NCI-H2196 (cell line): Measurements from ENCODE around the gene ZNF624.
"Not testable (repeated sequence)": the region's sequence is repeated elsewhere in the genome, so short reads cannot be mapped to it uniquely, and the experiment has no call there.

Experiments
- DNase-seq: peaks from one replicate; lab custom pipeline; 2025; ENCODE audit not compliant: unreplicated experiment; lab: John Stamatoyannopoulos, UW

The ZNF624 gene

DNA sequence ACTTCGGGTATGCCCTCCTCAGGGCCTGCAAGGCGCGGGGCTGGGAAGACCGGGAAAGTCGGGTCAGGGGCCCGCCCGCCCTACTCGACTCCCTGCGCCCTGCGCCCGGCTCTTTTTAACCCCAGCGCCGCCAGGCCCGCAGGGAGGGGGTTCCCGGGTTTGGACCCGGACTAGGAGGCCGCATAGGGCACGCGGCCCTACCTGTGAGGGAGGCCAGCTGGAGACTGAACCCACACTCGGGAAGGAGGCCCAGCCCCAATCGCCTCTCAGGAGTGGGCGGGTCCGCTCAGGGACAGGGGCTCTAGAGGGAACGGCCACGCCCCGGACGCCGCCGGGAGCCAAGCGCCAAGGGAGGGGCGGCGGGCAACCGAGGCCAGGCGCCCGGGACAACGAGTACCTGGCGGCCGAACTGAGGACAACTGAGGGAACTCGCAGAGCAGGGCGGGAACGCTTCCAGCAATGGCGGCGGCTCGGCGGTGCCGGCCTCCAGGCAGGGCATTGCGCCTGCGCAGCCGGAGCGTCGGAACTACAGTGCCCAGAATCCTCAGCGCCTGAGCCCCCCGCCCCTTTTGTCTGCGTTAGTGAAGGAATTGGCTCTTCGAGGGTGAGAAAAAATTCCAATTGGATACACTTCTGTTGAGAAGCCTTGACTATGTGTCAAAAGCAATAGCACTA is at the start of gene ZNF624:
Gene ZNF624 (minus strand): TSS at position 484 of the 675 bp plus-strand sequence.
- DNase-seq, result peak; percentile 89

DNA sequence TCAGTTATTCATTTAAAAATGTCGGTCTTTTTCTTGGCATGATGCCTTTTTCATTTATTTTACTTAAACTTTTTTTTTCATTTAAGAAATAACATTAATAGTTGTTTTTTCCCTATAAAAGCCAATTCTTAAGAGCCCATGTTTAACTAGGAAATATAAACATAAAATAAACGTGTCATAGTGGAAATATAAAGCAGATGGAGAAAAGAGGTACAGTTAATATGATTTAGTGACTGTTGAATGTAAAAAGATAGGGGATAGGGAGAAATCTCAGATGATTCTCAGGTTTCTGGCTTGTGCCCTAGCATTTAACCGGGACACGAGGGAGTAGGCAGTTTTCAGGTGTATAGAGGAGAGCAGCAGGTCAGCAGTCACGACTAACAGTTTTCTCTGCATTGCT is 44.0 kb upstream of the ZNF624 start:
- not testable (repeated sequence) for DNase-seq

DNA sequence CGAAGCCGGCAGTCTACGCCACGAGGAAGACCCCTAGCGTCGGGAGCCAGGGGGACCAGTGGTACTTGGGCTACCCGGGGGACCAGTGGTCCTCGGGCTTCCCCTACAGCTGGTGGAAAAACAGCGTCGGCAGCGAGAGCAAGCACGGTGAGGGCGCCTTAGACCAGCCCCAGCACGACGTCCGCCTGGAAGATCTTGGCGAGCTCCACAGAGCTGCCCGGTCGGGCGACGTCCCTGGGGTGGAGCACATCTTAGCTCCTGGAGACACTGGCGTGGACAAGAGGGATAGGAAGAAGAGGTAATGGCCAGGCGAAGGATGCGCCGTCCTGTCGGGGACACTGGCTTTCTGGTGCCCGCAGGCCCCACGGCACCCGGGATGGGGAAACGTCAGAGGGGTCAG is 36.8 kb upstream of the ZNF624 start:
- not testable (repeated sequence) for DNase-seq

DNA sequence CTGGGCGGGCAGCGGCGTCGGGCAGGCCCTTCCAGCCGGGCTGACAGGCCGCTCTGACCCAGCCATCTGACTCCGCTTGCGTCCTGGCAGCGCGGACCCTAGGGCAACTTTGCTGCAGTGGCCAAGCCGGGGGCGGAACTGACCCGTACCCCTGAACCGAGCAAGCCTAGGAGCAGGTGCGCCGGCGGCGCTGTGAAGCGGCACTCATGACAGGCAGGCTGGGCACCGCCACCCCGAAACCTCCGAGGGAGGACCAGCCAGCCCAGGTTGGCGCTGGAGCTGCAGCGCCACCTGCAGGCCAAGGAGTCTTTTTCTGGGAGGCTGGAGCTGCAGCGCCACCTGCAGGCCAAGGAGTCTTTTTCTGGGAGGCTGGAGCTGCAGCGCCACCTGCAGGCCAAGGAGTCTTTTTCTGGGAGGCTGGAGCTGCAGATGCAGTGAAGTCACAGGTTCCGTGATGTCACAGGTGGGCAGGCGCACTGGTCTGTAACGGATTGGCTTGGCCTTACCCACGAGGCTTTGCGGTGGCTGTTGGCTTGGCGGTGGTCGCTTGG is 36.2 kb upstream of the ZNF624 start, which contains the start of gene CCDC144A:
Gene CCDC144A (plus strand): TSS at position 511 of the 551 bp plus-strand sequence. CDS start 160 bp downstream, outside the sequence.
- DNase-seq, result not testable (repeated sequence)

DNA sequence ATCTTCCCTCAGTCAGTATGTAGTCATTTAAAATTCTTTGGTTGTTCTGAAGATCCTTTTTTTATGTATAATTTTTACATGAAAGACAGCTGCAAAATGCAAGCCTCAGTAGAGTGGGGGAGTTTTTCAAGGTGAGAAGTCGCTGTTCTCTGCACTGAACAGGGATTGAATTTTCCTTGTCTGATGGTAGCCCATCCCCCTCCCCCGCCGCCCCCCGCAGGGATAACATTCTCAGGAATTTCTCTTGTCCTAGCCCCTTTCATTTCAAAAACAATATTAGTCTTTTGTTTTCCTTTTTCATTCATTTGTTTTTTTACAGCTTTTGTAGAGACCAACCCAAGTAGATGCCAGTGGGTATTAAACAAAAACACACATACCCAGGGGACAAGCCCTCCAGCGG is 33.5 kb upstream of the ZNF624 start:
- DNase-seq, result not testable (repeated sequence)

DNA sequence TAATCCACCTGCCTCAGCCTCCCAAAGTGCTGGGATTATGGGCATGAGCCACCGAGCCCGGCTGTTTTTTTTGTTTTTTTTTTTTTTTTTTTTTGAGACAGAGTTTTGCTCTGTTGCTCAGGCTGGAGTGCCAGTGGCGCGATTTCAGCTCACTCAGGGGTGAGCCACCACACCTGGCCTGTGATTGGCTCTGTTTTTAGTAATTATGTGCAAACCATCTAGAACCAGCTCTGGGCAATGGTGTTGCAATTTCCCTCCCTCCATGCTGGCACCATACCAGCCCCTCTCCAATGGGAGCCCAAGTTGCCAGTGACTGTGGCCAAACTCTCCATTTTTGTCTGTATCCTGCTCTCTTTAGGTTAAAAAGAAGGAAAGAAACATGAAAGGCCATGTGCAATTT is 32.4 kb upstream of the ZNF624 start:
- not testable (repeated sequence) for DNase-seq

DNA sequence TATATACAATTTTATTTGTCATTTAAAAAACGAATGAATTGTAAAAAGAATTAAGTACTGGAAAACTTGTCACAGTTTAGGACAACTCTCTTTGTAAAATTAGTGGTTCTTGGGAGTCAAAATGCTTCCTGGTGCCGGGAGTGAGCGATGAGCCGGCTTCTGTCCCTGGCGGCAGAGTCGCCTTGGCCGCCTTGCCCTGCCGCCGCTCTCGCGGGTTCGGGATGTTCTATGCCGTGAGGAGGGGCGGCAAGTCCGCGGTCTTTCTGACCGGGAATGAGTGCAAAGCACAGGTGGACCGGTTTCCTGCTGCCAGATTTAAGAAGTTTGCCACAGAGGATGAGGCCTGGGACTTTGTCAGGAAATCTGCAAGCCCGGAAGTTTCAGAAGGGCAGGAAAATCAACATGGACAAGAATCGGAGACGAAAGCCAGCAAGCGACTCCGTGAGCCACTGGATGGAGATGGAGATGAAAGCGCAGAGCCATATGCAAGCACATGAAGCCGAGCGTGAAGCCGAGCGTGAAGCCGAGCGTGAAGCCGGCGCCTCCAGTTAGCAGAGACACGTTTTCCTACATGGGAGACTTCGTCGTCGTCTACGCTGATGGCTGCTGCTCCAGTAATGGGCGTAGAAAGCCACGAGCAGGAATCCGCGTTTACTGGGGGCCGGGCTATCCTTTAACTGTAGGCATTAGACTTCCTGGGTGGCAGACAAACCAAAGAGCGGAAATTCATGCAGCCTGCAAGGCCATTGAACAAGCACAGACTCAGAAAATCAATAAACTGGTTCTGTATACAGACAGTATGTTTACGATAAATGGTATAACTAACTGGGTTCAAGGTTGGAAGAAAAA is 29.9 kb upstream of the ZNF624 start:
- not testable (repeated sequence) for DNase-seq

DNA sequence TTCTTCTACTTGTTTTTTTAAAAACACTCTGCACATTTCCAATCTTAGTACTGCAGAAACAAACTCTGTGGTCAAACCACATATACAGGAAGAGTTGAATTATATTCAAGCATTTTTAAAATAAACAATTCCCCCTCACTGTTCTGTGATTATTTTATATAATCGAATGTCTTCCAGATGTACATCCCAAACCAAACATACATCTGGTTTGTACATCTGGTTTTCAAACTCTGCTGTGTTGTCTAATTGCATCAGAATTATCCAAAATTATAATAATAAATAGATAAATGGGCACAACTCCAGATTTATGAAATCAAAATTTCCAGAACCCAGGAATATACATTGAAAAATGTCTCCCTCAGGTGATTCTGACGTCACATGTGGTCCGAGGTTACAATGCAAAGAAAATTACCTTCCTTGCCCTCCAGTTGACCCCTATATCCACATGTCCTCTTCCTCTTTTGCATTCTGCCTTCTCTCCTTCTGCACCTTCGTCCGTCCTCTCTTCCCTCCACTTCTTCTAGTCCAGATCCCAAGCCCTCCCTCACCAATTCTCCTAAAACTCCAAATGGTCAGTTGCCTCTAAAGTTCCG is 23.1 kb upstream of the ZNF624 start:
- DNase-seq, result no peak

DNA sequence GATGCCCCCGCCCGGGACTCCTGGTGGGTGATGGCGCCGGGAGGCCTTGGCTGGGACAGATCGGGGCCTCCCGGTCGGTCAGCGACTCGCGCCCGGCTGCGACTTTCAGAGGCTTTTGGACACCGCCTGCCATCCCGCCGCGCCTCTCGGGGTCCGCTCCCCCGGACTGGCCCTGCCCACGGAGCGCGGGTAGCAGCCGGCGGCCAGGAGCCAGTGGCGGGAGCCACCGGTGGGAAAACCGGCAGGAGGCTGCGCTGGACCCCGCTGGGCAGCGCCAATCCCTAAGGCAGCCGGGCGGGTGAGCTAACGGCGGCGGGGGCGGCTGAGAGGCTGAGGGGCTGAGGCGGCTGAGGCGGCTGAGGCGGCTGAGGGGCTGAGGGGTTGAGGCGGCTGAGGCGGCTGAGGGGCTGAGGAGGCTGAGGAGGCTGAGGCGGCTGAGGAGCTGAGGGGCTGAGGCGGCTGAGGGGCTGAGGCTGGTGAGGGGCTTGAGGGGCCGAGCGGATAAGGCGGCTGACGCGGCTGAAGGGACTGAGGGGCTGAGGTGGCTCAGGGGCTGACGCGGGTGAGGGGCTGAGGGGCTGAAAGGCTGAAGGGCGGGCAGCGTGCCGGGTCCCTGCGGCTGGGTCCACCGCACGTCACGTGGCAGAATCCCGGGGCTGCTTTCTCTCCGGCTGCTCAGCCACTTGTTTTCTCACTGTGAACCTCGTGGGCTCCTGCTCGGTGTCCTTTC is 13.4 kb upstream of the ZNF624 start:
- DNase-seq, result not testable (repeated sequence)

DNA sequence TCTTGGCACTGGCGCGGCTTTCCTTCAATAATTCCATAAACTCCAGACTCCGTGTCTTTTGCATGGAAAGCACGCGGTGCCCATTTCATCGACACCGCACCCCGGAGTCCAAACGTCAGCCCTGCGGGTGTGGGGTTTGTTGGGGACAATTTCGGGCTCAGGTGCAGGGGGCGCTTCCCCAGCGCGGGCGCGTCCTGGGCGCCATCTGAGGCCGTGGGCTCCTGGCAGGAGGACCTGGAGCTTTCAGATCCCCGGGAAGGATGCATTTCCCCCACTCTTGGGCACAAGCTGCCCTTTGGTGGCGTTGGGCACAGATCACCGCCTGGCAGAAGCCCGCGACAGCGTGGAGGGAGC is 12.9 kb upstream of the ZNF624 start:
- not testable (repeated sequence) for DNase-seq

DNA sequence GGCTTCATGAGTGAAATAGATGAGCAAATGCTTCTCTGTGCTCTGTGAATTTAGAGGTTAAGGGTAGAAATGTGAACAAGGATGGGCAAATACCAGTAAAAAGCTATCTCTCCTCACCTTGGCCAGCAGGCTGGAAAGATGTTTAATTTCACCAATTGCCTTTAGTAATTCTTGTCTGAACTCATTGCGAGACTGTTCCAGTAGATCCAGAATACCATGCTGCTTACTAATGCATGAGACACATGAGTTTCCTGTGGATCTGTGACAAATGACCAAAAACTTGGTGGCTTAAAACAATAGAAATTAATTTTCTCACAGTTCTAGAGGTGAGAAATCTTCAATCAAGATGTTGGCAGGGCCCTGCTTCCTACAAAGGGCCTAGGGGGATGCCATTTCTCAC is 9.3 kb upstream of the ZNF624 start:
- no peak for DNase-seq

DNA sequence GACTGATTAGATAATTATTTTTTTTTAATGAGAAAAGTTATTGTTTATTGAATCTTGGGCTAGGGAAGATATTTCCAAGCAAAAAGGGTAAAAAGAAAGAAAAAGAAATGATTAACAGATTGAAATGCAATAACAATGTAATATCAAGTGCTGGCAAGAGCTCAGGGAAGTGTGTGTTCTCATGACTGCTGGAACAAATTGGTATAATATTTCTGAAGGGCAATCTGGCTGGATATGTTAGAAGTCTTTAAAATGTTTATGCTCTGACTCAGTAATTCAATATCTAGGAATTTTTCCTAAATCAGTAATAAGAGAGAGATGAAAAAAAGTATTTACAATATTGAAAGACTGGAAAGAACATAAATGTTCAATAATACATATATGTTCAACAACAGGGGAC is 7.6 kb upstream of the ZNF624 start:
- no peak for DNase-seq

DNA sequence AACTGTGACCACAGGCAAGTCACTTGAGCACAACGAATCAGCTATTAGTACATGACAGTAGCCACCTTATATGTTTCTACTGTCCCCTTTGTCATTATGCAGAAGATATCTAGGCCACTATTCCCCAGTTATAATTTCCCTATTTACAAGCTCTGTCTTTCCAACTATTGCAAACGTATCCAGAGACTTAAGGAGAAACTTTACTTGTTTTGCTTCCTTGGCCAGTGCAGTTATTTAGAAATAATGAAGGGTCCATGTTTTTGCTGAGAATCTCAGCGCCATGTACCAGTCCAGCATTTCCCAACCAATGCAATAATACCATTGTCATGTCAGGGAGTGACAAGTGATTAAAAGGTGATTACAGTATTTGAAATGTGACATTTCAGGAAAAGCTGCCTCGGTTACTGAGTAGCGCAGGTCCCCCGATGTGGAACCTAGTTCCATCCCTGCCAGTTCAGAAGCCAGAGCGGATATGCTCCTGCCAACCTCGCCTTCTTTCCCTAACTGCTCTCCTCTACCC is 743 bp downstream of the ZNF624 start:
- DNase-seq, result no peak

DNA sequence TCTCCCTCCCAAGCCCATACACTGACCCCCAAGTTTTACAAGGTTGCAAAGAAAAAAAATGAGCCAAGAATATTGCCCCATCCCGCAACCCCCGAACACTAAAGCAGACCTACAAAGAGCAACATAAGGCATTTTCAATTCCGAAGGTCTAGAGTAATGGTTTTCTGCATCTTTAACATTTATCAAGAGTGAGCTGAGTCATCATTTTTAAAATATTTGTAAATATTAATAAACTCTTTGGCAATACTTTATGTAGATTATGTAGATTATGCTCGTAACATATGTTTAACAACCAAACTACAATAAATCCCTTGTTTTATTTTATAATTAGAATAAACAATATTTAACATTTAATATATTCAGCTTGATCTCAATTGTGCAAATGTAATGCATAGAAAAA is 1.4 kb downstream of the ZNF624 start:
- DNase-seq, result no peak

DNA sequence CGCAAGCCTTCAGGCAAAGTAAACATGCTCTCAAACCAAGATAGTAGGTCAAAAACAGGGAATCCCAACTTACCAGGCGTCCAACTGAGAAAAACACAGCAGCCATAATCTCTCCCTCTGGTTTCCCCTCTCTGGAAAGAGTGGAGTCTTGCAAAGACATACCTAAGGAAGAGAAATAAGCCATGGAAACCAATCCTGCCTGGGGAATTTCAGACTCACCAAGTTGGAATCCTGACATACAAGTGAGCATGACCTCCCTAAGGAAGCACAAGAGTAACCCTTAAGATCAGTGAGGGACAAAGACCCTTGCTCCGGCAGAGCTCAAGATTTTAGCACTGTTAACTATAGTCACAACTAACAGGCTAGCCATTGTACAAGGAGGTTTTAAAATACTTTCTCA is 4.1 kb downstream of the ZNF624 start:
- DNase-seq, result no peak

DNA sequence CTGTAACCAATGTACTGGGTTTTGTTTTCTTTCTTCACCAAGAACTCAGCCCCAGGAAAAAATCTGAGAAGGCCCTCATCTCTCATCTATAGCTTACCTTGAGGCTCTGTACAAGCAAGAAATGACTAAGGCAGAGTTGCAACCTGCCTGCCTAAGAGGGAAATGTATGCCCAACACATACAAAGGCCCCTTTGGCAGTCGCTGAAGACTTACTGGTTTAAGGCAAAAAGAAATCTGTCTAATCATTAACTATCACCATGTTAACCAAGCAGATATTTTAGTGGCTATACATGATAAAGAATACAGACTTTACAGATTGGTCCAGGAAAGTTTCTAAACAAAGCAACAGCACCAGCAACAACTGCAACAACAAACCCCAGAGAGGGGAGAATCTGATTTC is 14.2 kb downstream of the ZNF624 start:
- no peak for DNase-seq

DNA sequence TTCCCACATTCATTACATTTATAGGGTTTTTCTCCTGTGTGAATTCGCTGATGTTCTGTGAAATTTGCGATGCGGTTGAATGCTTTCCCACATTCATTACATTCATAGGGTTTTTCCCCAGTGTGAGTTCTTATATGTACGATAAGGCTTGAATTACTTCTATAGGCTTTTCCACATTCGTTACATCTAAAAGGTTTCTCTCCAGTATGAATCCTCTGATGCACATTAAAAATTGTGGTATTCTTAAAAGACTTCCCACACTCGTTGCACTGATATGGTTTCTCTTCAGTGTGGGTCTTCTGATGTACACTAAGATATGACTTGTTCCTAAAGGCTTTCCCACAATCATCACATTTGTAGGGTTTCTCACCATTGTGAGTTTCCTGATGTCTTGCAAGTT is 30.4 kb downstream of the ZNF624 start:
- no peak for DNase-seq

DNA sequence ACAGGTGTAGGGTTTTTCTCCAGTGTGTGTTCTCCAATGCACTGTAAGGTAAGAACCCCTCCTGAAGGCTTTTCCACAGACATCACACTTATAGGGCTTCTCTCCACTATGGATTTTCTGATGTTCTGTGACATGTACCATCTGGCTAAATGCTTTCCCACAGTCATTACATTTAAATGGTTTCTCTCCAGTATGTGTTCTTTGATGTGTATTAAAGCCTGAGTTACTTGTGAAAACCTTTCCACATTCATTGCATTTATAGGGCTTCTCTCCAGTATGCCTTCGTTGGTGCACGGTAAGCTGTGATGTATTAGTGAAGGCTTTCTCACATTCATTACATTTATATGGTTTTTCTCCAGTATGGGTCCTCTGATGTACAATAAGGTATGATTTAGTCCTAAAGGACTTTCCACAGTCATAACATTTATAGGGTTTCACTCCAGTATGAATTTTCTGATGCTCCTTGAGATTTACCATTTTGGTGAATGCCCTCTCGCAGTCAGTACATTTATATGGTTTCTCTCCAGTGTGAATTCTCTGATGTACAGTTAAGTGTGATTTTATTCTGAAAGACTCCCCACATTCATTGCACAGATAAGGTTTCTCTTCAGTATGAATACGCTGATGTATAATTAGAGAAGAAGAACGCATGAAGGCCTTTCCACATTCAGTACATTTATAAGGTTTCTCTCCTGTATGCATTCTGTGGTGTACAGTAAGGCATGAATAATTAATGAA is 30.9 kb downstream of the ZNF624 start:
- DNase-seq, result no peak

DNA sequence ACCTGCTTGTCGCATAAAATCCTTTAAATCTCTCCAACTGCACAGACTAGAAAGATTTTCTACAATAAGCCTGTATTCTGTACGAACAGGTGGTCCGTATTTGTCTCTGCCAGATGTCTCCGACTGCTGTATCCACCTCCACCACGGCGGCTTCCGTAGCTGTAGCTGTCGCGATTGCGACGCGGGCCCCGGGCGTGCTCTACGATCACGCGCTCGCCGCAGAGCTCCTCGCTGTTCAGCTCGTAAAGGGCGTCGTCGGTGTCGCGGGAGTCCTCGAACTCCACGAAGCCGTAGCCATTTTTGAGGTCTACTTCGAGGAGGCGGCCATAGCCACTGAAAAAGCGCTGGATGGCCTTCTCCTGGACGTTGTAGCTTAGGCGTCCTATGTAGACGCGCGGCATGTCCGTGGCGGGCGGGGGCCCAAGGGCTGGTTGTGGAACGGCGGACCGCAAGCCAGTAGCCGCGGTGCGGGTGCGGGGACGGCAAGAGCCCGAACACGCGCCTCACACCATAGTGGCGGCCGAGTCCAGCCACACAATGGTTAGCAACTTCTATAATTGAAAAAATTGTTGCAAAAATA is 36.1 kb downstream of the ZNF624 start:
- no peak for DNase-seq

DNA sequence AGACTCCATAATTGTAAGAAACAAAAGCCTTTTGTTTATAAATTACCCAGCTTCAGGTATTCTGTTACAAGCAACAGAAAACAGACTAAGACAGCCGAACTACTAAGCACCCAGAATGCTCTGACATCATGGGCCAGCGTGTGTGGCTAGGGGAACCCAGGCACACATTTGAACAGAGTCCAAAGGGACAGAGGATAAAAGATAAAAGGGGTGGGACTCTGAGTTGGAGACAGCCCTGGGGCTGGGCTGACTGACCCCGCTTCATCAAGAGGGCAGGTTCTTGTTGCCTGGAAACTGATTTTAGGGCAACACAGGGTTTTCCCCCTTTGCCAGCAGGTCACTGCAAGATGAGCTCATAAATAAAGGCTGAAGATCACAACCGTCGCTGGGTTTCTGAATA is 54.1 kb downstream of the ZNF624 start:
- no peak for DNase-seq
